Type B pancreatic cell (in vitro differentiated cells): ENCODE data around the gene PLCL2. TPM values are rescaled to one million over a fixed set of nuclear protein-coding genes. Genes with fewer than 3 reads are reported as not detected.

Experiments
- DNase-seq: peaks from one replicate; pipeline ENCODE4 v3.0.0; 2021; ENCODE audit warnings: mixed read lengths; ENCODE audit not compliant: unreplicated experiment; ENCODE audit errors: extremely low spot score
- H3K27ac Mint-ChIP-seq: 2 replicates; pipeline ENCODE4 v1.8.0; 2021; ENCODE audit warnings: mild to moderate bottlenecking, mixed read lengths
- H3K27me3 Mint-ChIP-seq: 2 replicates; pipeline ENCODE4 v1.8.0; 2021; ENCODE audit warnings: mixed read lengths
- H3K36me3 Mint-ChIP-seq: 2 replicates; pipeline ENCODE4 v1.8.0; 2021; ENCODE audit warnings: mixed read lengths
- H3K4me1 Mint-ChIP-seq: one replicate; pipeline ENCODE4 v1.8.0; 2021; ENCODE audit warnings: mixed read lengths; ENCODE audit not compliant: unreplicated experiment
- H3K4me3 Mint-ChIP-seq: 2 replicates; pipeline ENCODE4 v1.8.0; 2021; ENCODE audit warnings: mild to moderate bottlenecking, mixed read lengths
- H3K9me3 Mint-ChIP-seq: 2 replicates; pipeline ENCODE4 v1.8.0; 2021; ENCODE audit warnings: mixed read lengths
- CTCF ChIP-seq: fragments of 200-600 bp; sonication (generic); conservative IDR thresholded peaks from 2 replicates; pipeline ENCODE4 v1.5.0; 2021; ENCODE audit warnings: antibody characterized with exemption, mild to moderate bottlenecking
- total RNA-seq: library from RNA; stranded (reverse); gene quantifications from 2 replicates; pipeline ENCODE4 v1.2.1, GENCODE V29; 2021; ENCODE audit warnings: low replicate concordance

PLCL2 gene
- total RNA-seq, 1 donor from 2014 or later: 10.6 TPM

DNA sequence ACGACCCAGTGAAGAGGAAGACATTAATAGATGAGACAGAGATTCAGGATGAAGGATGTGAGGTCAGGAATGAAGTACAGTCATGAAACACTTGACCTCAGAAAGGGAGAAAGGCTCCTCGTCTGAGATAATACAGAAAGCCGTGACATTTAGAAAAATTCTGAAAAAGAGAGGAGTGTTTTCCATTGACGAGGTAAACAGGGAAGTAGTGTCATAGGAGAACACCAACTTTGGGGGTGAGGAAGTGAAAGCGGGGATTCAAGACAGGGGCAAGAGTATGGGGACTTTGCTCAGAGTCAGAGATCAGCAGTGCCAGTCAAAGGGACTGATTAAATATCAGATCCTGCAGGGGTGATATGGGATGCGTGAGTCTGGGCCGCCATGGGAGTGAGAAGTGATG, 160.9 kb downstream of the PLCL2 start:
- TF ChIP-seq CTCF: no peak
- Mint-ChIP-seq H3K4me1 (peaks cover 13% of the 10 kb centered on the region), H3K27me3 (no peaks in the 10 kb centered on the region), H3K9me3 (peaks cover 3% of the 10 kb centered on the region), H3K36me3 (peaks cover 18% of the 10 kb centered on the region), H3K27ac (no peak overlapping the region), H3K4me3 (no peak overlapping the region)
- DNase-seq: no peak

GRCh38 chr3:17046623-17047022, 161.9 kb downstream of the PLCL2 start:
- no peaks in the 10 kb centered on the region for H3K27me3 Mint-ChIP-seq
- H3K4me3 Mint-ChIP-seq: no peak overlapping the region
- H3K9me3 Mint-ChIP-seq: peaks cover 5% of the 10 kb centered on the region
- peaks cover 13% of the 10 kb centered on the region for H3K4me1 Mint-ChIP-seq
- TF ChIP-seq CTCF: no peak
- DNase-seq: no peak
- H3K36me3 Mint-ChIP-seq: peaks cover 19% of the 10 kb centered on the region
- no peak overlapping the region for H3K27ac Mint-ChIP-seq

DNA sequence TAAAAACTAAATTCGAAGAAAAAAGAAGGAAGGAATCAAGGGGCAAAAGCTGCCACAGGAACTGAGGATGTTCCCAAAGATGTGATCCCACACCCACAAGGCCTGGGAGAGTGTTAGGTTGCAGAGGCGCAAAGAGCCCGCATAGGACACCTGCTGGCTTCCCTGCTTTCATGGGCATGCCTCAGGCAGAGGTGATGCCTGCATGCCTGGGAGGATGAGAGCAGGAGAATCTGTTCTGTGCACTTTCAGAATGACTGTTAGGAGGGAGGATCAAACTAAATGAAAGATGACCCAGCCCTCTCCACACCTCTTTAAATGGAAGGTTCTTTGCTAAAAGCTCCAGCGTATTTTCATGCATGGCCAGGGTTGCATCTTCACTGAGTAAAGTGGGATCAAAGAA, 162.4 kb downstream of the PLCL2 start:
- Mint-ChIP-seq H3K9me3 (peaks cover 5% of the 10 kb centered on the region), H3K27me3 (no peaks in the 10 kb centered on the region), H3K4me3 (no peak overlapping the region), H3K27ac (no peak overlapping the region), H3K36me3 (peaks cover 19% of the 10 kb centered on the region), H3K4me1 (peaks cover 13% of the 10 kb centered on the region)
- no peak for TF ChIP-seq CTCF
- DNase-seq: no peak

- peaks cover 19% of the 10 kb centered on the region for H3K36me3 Mint-ChIP-seq
- TF ChIP-seq CTCF: no peak
Measured at GRCh38 chr3:17047894-17048293, 163.1 kb downstream of the PLCL2 start.

GRCh38 chr3:17050071-17050470, 165.3 kb downstream of the PLCL2 start:
- Mint-ChIP-seq H3K4me3 (no peak overlapping the region), H3K27me3 (no peaks in the 10 kb centered on the region), H3K36me3 (peaks cover 19% of the 10 kb centered on the region), H3K4me1 (peaks cover 13% of the 10 kb centered on the region), H3K9me3 (peaks cover 5% of the 10 kb centered on the region), H3K27ac (no peak overlapping the region)
- no peak for DNase-seq
- TF ChIP-seq CTCF: no peak

More at GRCh38 chr3:17047894-17048293, 163.1 kb downstream of the PLCL2 start:
- H3K4me1 Mint-ChIP-seq: peaks cover 13% of the 10 kb centered on the region
- peak overlapping the region; percentile 9 for H3K4me3 Mint-ChIP-seq
- no peaks in the 10 kb centered on the region for H3K27me3 Mint-ChIP-seq
- no peak overlapping the region for H3K27ac Mint-ChIP-seq
- peaks cover 5% of the 10 kb centered on the region for H3K9me3 Mint-ChIP-seq
- no peak for DNase-seq

DNA sequence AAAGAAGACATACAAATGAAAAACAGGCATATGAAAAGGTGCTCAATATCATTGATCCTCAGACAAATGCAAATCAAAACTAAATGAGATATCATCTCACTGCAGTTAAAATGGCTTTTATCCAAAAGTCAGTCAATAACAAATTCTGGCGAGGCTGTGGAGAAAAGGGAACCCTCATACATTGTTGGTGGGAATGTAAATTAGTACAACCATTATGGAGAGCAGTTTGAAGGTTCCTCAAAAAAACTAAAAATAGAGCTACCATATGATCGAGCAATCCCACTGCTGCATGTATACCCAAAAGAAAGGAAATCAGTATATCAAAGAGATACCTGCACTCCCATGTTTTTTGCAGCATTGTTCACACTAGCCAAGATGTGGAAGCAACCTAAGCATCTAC, 165.8 kb downstream of the PLCL2 start:
- H3K27ac Mint-ChIP-seq: no peak overlapping the region
- DNase-seq: no peak
- no peak overlapping the region for H3K4me3 Mint-ChIP-seq
- TF ChIP-seq CTCF: no peak
- no peaks in the 10 kb centered on the region for H3K27me3 Mint-ChIP-seq
- peaks cover 8% of the 10 kb centered on the region for H3K4me1 Mint-ChIP-seq
- H3K36me3 Mint-ChIP-seq: peaks cover 14% of the 10 kb centered on the region
- H3K9me3 Mint-ChIP-seq: peaks cover 5% of the 10 kb centered on the region
